Measurements from ENCODE around the gene ZNF407. TPM values are rescaled to one million over a fixed set of nuclear protein-coding genes. Genes with fewer than 3 reads are reported as not detected.

Gene ZNF407
- total and polyA plus RNA-seq, 10 donors, result 2.0 to 41.0 (median 26.3) TPM

- no peak overlapping the region for H3K27ac ChIP-seq
- DNase-seq, result no peak
- peaks cover 0 to 18% (median 2%) of the 10 kb centered on the region in 6 donors for H3K36me3 ChIP-seq
- H3K4me3 ChIP-seq, result no peak overlapping the region
- peaks cover 0 to 8% (median 0%) of the 10 kb centered on the region in 8 donors for H3K9me3 ChIP-seq
- H3K27me3 ChIP-seq (replicated peaks in 1 of 7), result no peaks in the 10 kb centered on the region
- intact Hi-C loops (cut with DNase I; ENCODE audit: low total_unique reads), result no loop called here
- WGBS, 5 donors, result 82 to 88% (median 86%) methylated on average over 6 of the region's 6 CpGs
- TF ChIP-seq CTCF (IDR thresholded peaks at IDR 0.05 in 8 of 11, conservative IDR thresholded peaks at IDR 0.05 in 3 of 11) (no peak), POLR2AphosphoS5 (IDR thresholded peaks at IDR 0.05) (no peak), POLR2A (IDR thresholded peaks at IDR 0.05) (no peak)
- H3K4me1 ChIP-seq, result no peaks in the 10 kb centered on the region
These were observed 363.9 kb downstream of the ZNF407 start for GRCh38 chr18:74961596-74961995.

- no peak for DNase-seq
- Histone ChIP-seq H3K36me3 (peaks cover 0 to 5% (median 0%) of the 10 kb centered on the region in 6 donors), H3K4me3 (no peak overlapping the region), H3K4me1 (no peaks in the 10 kb centered on the region), H3K9me3 (peaks cover 0 to 9% (median 0%) of the 10 kb centered on the region in 8 donors), H3K27me3 (replicated peaks in 1 of 7) (no peaks in the 10 kb centered on the region), H3K27ac (no peak overlapping the region)
- TF ChIP-seq CTCF (IDR thresholded peaks at IDR 0.05 in 8 of 11, conservative IDR thresholded peaks at IDR 0.05 in 3 of 11) (peak in 6 of 11 experiments; percentile 16 to 33 (median 27)), POLR2AphosphoS5 (IDR thresholded peaks at IDR 0.05) (no peak)
- 56 to 80% (median 66%) methylated on average over 7 of the region's 7 CpGs for WGBS, 5 donors
- intact Hi-C loops (cut with DNase I; ENCODE audit: low total_unique reads), result no loop called here
These were observed 366.3 kb downstream of the ZNF407 start for GRCh38 chr18:74963820-74964446.

- Histone ChIP-seq H3K4me1 (no peaks in the 10 kb centered on the region), H3K9me3 (peaks cover 0 to 9% (median 0%) of the 10 kb centered on the region in 8 donors), H3K27me3 (replicated peaks in 1 of 7) (no peaks in the 10 kb centered on the region), H3K36me3 (peaks cover 0 to 5% (median 0%) of the 10 kb centered on the region in 6 donors), H3K4me3 (no peak overlapping the region), H3K27ac (no peak overlapping the region)
- 93 to 100% (median 98%) methylated on average over 1 of the region's 1 CpG for WGBS, 5 donors
- no peak for TF ChIP-seq CTCF (IDR thresholded peaks at IDR 0.05 in 8 of 11, conservative IDR thresholded peaks at IDR 0.05 in 3 of 11)
- no peak for TF ChIP-seq POLR2AphosphoS5 (IDR thresholded peaks at IDR 0.05)
- no peak for TF ChIP-seq POLR2A (IDR thresholded peaks at IDR 0.05)
- intact Hi-C loops (cut with DNase I; ENCODE audit: low total_unique reads), result no loop called here
- no peak for DNase-seq
These were observed 368.0 kb downstream of the ZNF407 start for GRCh38 chr18:74965682-74966081.

GRCh38 chr18:74967438-74967837 lies 369.8 kb downstream of the ZNF407 start:
- 80 to 87% (median 86%) methylated on average over 3 of the region's 3 CpGs for WGBS, 5 donors
- intact Hi-C loops (cut with DNase I; ENCODE audit: low total_unique reads), result no loop called here
- H3K36me3 ChIP-seq, result peaks cover 0 to under 1% (median 0%) of the 10 kb centered on the region in 6 donors
- H3K9me3 ChIP-seq, result peaks cover 0 to 9% (median 0%) of the 10 kb centered on the region in 8 donors
- no peaks in the 10 kb centered on the region for H3K4me1 ChIP-seq
- no peaks in the 10 kb centered on the region for H3K27me3 ChIP-seq (replicated peaks in 1 of 7)
- DNase-seq, result no peak
- no peak overlapping the region for H3K27ac ChIP-seq
- H3K4me3 ChIP-seq, result no peak overlapping the region
- no peak for TF ChIP-seq POLR2AphosphoS5 (IDR thresholded peaks at IDR 0.05)
